Measurements from ENCODE around the gene FOXN3. TPM values are rescaled to one million over a fixed set of nuclear protein-coding genes. Genes with fewer than 3 reads are reported as not detected.

FOXN3 gene
- total and polyA plus RNA-seq, 2 experiments from 2014 or later: 98.9 to 167 TPM

DNA sequence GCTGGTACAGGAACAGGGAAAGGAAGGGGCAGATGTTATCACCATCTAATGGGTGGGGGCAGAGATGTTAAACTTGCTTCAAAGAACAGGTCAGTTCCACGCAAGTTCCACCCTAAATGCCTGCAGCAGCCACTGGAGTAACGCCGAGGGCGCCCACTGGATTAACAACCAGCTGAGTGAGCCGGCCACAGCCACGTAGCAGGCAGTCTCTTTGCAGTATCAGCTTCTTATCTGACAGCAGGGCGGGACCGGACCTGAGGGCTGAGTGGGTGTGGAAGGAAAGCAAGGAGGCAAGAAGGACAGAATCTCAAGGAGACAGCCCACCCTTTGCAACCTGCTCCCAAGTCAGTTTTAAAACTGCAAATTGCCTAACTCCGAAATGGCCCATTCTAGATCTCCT, 38.4 kb upstream of the FOXN3 start:
- Mint-ChIP-seq H3K36me3 (ENCODE audit: low read depth) (peaks cover 13% of the 10 kb centered on the region), H3K9me3 (no peaks in the 10 kb centered on the region), H3K4me3 (no peak overlapping the region), H3K4me1 (peaks cover 60% of the 10 kb centered on the region), H3K27me3 (ENCODE audit: insufficient read depth, low read depth, poor library complexity) (peaks cover 2% of the 10 kb centered on the region), H3K27ac (peak overlapping the region; percentile 53; the same call in 1 of the 2 replicates)
- ATAC-seq: peak; percentile 26
- Histone ChIP-seq H2AFZ (no peak overlapping the region), H3K4me3 (no peak overlapping the region), H3K27me3 (ENCODE audit: insufficient read depth) (no peaks in the 10 kb centered on the region), H3K4me2 (no peak overlapping the region), H3F3A (replicated peaks; ENCODE audit: low read depth) (peaks cover 5% of the 10 kb centered on the region; the same call in 1 of the 2 replicates), H3K79me2 (replicated peaks; ENCODE audit: insufficient read depth) (peaks cover 59% of the 10 kb centered on the region), H3K27ac (ENCODE audit: low read depth) (peak overlapping the region; percentile 5; the same call in 1 of the 2 replicates), H3K4me1 (ENCODE audit: insufficient read depth) (peaks cover 41% of the 10 kb centered on the region), H3K36me3 (ENCODE audit: insufficient read depth) (no peaks in the 10 kb centered on the region), H4K20me1 (replicated peaks; ENCODE audit: insufficient read depth) (no peaks in the 10 kb centered on the region), H3K9me2 (ENCODE audit: insufficient read depth) (no peaks in the 10 kb centered on the region)
- DNase-seq (ENCODE audit: low spot score): no peak
- TF ChIP-seq EZH2phosphoT487 (IDR thresholded peaks at IDR 0.05; ENCODE audit: unreplicated experiment) (no peak), ZNF331 (CRISPR knock-in tag; IDR thresholded peaks at IDR 0.05; ENCODE audit: low read depth) (no peak), JUNB (IDR thresholded peaks at IDR 0.05; ENCODE audit: unreplicated experiment) (no peak), ZNF114 (CRISPR knock-in tag; IDR thresholded peaks at IDR 0.05) (no peak), STAT1 (IDR thresholded peaks at IDR 0.05; ENCODE audit: unreplicated experiment) (no peak), CREB1 (CRISPR knock-in tag; IDR thresholded peaks at IDR 0.05; ENCODE audit: low read depth) (no peak)
- TF ChIP-seq, protein P1, sequence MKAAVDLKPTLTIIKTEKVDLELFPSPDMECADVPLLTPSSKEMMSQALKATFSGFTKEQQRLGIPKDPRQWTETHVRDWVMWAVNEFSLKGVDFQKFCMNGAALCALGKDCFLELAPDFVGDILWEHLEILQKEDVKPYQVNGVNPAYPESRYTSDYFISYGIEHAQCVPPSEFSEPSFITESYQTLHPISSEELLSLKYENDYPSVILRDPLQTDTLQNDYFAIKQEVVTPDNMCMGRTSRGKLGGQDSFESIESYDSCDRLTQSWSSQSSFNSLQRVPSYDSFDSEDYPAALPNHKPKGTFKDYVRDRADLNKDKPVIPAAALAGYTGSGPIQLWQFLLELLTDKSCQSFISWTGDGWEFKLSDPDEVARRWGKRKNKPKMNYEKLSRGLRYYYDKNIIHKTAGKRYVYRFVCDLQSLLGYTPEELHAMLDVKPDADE (IDR thresholded peaks at IDR 0.05): no peak
- TF ChIP-seq, protein P2, sequence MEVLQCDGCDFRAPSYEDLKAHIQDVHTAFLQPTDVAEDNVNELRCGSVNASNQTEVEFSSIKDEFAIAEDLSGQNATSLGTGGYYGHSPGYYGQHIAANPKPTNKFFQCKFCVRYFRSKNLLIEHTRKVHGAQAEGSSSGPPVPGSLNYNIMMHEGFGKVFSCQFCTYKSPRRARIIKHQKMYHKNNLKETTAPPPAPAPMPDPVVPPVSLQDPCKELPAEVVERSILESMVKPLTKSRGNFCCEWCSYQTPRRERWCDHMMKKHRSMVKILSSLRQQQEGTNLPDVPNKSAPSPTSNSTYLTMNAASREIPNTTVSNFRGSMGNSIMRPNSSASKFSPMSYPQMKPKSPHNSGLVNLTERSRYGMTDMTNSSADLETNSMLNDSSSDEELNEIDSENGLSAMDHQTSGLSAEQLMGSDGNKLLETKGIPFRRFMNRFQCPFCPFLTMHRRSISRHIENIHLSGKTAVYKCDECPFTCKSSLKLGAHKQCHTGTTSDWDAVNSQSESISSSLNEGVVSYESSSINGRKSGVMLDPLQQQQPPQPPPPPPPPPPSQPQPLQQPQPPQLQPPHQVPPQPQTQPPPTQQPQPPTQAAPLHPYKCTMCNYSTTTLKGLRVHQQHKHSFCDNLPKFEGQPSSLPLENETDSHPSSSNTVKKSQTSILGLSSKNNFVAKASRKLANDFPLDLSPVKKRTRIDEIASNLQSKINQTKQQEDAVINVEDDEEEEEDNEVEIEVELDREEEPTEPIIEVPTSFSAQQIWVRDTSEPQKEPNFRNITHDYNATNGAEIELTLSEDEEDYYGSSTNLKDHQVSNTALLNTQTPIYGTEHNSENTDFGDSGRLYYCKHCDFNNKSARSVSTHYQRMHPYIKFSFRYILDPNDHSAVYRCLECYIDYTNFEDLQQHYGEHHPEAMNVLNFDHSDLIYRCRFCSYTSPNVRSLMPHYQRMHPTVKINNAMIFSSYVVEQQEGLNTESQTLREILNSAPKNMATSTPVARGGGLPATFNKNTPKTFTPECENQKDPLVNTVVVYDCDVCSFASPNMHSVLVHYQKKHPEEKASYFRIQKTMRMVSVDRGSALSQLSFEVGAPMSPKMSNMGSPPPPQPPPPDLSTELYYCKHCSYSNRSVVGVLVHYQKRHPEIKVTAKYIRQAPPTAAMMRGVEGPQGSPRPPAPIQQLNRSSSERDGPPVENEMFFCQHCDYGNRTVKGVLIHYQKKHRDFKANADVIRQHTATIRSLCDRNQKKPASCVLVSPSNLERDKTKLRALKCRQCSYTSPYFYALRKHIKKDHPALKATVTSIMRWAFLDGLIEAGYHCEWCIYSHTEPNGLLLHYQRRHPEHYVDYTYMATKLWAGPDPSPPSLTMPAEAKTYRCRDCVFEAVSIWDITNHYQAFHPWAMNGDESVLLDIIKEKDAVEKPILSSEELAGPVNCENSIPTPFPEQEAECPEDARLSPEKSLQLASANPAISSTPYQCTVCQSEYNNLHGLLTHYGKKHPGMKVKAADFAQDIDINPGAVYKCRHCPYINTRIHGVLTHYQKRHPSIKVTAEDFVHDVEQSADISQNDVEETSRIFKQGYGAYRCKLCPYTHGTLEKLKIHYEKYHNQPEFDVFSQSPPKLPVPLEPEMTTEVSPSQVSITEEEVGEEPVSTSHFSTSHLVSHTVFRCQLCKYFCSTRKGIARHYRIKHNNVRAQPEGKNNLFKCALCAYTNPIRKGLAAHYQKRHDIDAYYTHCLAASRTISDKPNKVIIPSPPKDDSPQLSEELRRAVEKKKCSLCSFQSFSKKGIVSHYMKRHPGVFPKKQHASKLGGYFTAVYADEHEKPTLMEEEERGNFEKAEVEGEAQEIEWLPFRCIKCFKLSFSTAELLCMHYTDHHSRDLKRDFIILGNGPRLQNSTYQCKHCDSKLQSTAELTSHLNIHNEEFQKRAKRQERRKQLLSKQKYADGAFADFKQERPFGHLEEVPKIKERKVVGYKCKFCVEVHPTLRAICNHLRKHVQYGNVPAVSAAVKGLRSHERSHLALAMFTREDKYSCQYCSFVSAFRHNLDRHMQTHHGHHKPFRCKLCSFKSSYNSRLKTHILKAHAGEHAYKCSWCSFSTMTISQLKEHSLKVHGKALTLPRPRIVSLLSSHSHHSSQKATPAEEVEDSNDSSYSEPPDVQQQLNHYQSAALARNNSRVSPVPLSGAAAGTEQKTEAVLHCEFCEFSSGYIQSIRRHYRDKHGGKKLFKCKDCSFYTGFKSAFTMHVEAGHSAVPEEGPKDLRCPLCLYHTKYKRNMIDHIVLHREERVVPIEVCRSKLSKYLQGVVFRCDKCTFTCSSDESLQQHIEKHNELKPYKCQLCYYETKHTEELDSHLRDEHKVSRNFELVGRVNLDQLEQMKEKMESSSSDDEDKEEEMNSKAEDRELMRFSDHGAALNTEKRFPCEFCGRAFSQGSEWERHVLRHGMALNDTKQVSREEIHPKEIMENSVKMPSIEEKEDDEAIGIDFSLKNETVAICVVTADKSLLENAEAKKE (CRISPR knock-in tag; IDR thresholded peaks at IDR 0.05): no peak
- TF ChIP-seq, protein P3, sequence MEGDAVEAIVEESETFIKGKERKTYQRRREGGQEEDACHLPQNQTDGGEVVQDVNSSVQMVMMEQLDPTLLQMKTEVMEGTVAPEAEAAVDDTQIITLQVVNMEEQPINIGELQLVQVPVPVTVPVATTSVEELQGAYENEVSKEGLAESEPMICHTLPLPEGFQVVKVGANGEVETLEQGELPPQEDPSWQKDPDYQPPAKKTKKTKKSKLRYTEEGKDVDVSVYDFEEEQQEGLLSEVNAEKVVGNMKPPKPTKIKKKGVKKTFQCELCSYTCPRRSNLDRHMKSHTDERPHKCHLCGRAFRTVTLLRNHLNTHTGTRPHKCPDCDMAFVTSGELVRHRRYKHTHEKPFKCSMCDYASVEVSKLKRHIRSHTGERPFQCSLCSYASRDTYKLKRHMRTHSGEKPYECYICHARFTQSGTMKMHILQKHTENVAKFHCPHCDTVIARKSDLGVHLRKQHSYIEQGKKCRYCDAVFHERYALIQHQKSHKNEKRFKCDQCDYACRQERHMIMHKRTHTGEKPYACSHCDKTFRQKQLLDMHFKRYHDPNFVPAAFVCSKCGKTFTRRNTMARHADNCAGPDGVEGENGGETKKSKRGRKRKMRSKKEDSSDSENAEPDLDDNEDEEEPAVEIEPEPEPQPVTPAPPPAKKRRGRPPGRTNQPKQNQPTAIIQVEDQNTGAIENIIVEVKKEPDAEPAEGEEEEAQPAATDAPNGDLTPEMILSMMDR (conservative IDR thresholded peaks at IDR 0.05; ENCODE audit: low read depth in 2 of 2): no peak

All from GM23338 (cell line).